Left kidney (tissue), 2 donors: ENCODE results near the gene KHDC4. TPM values are rescaled to one million over a fixed set of nuclear protein-coding genes. Genes with fewer than 3 reads are reported as not detected.

Source experiments
- DNase-seq: peaks from one replicate; pipeline ENCODE4 v3.0.0-alpha.2; 2013
- polyA plus RNA-seq: library from polyadenylated mRNA; unstranded; fragments of 120-200 nt; gene quantifications from one replicate; pipeline ENCODE4 v1.2.1, GENCODE V29; 2013; ENCODE audit not compliant: insufficient read length

KHDC4 gene
- polyA plus RNA-seq, 1 donor = 82.4 TPM

GRCh38 chr1:155970531-155971167 lies 36.4 kb upstream of the KHDC4 start:
- no peak for DNase-seq

- DNase-seq = no peak
Measured at GRCh38 chr1:155969377-155969791, 35.2 kb upstream of the KHDC4 start.

- DNase-seq = no peak
Measured at GRCh38 chr1:155968670-155969069, 34.5 kb upstream of the KHDC4 start.

- DNase-seq = no peak
Measured at GRCh38 chr1:155968051-155968400, 33.8 kb upstream of the KHDC4 start.

GRCh38 chr1:155967341-155968050 lies 33.3 kb upstream of the KHDC4 start:
- DNase-seq = no peak

- no peak for DNase-seq
Measured at GRCh38 chr1:155966750-155967149, 32.5 kb upstream of the KHDC4 start.

- DNase-seq = no peak
Measured at GRCh38 chr1:155966135-155966534, 31.9 kb upstream of the KHDC4 start.

GRCh38 chr1:155964193-155964592 lies 30.0 kb upstream of the KHDC4 start:
- no peak for DNase-seq

- no peak for DNase-seq
Measured at GRCh38 chr1:155962599-155963211, 28.5 kb upstream of the KHDC4 start.

- DNase-seq = no peak
Measured at GRCh38 chr1:155961937-155962336, 27.7 kb upstream of the KHDC4 start.

- no peak for DNase-seq
Measured at GRCh38 chr1:155960081-155960745, 26.0 kb upstream of the KHDC4 start.

- DNase-seq = no peak
Measured at GRCh38 chr1:155957411-155957915, 23.2 kb upstream of the KHDC4 start.

GRCh38 chr1:155954645-155955044 lies 20.4 kb upstream of the KHDC4 start:
- no peak for DNase-seq

- no peak for DNase-seq
Measured at GRCh38 chr1:155952505-155952890, 18.3 kb upstream of the KHDC4 start.

GRCh38 chr1:155951753-155952504 lies 17.7 kb upstream of the KHDC4 start:
- no peak for DNase-seq

GRCh38 chr1:155950829-155951228 lies 16.6 kb upstream of the KHDC4 start:
- DNase-seq = no peak

GRCh38 chr1:155947741-155948140 lies 13.5 kb upstream of the KHDC4 start:
- no peak for DNase-seq

- no peak for DNase-seq
Measured at GRCh38 chr1:155947292-155947691, 13.1 kb upstream of the KHDC4 start.

- DNase-seq = no peak
Measured at GRCh38 chr1:155946633-155947219, 12.5 kb upstream of the KHDC4 start.

GRCh38 chr1:155944444-155944799 lies 10.2 kb upstream of the KHDC4 start:
- DNase-seq = no peak

GRCh38 chr1:155942578-155943141 lies 8.4 kb upstream of the KHDC4 start:
- DNase-seq = no peak
